Osteoblast (primary cell): ENCODE results near the gene DGKI. TPM values are rescaled to one million over a fixed set of nuclear protein-coding genes. Genes with fewer than 3 reads are reported as not detected.
A peak's percentile ranks its signal among the peaks of the same experiment; 100 is the strongest.

Experiments used
- DNase-seq: peaks from one replicate; pipeline ENCODE4 v3.0.0; 2011; ENCODE audit warnings: low spot score, mixed read lengths; ENCODE audit not compliant: insufficient read length; ENCODE audit errors: missing footprints
- H2AFZ ChIP-seq: 2 replicates; pipeline ENCODE4 v1.6.0; 2011; ENCODE audit warnings: mild to moderate bottlenecking, low read length
- H3K27ac ChIP-seq: 2 replicates; pipeline ENCODE4 v1.5.1; 2011; ENCODE audit warnings: mild to moderate bottlenecking, low read depth, low read length, moderate library complexity
- H3K27me3 ChIP-seq: 2 replicates; pipeline ENCODE4 v1.6.0; 2012; ENCODE audit warnings: mild to moderate bottlenecking, control low read depth, inconsistent platforms, low read length, moderate library complexity; ENCODE audit not compliant: insufficient read depth
- H3K36me3 ChIP-seq: 2 replicates; pipeline ENCODE4 v1.5.1; 2011; ENCODE audit warnings: mild to moderate bottlenecking, low read length, control low read depth, moderate library complexity; ENCODE audit not compliant: insufficient read depth
- H3K4me1 ChIP-seq: 2 replicates; pipeline ENCODE4 v1.5.1; 2011; ENCODE audit warnings: mild to moderate bottlenecking, low read length, control low read depth, moderate library complexity; ENCODE audit not compliant: insufficient read depth
- H3K4me2 ChIP-seq: 2 replicates; pipeline ENCODE4 v1.6.0; 2011; ENCODE audit warnings: mild to moderate bottlenecking, low read length; ENCODE audit not compliant: insufficient read depth
- H3K4me3 ChIP-seq: fragments of 200-600 bp; sonication (generic); 3 replicates; pipeline ENCODE4 v1.5.1; 2012; ENCODE audit warnings: mild to moderate bottlenecking, low read length, inconsistent platforms; ENCODE audit not compliant: insufficient read depth
- H3K79me2 ChIP-seq: 2 replicates; pipeline ENCODE4 v1.6.0; 2012; ENCODE audit warnings: mild to moderate bottlenecking, low read length, control low read depth, inconsistent platforms; ENCODE audit not compliant: insufficient read depth
- H3K9me3 ChIP-seq: 2 replicates; pipeline ENCODE4 v1.5.1; 2011; ENCODE audit warnings: low read depth, low read length, control low read depth
- H4K20me1 ChIP-seq: 2 replicates; pipeline ENCODE4 v1.6.0; 2012; ENCODE audit warnings: mild to moderate bottlenecking, low read length, control low read depth; ENCODE audit not compliant: insufficient read depth
- total RNA-seq: library from RNA; depleted of rRNA; stranded (reverse); fragments of >200 nt; gene quantifications from 2 replicates; pipeline ENCODE4 v1.2.3, GENCODE V29; 2012
- TF ChIP-seq, protein P1 (sequence below): IDR thresholded peaks from 2 replicates; pipeline ENCODE4 v1.5.1; 2011; ENCODE audit warnings: mild to moderate bottlenecking, low read depth, low read length, moderate library complexity; ENCODE audit errors: extremely low read depth

The DGKI gene
- total RNA-seq, 1 donor = 19.2 TPM

DNA sequence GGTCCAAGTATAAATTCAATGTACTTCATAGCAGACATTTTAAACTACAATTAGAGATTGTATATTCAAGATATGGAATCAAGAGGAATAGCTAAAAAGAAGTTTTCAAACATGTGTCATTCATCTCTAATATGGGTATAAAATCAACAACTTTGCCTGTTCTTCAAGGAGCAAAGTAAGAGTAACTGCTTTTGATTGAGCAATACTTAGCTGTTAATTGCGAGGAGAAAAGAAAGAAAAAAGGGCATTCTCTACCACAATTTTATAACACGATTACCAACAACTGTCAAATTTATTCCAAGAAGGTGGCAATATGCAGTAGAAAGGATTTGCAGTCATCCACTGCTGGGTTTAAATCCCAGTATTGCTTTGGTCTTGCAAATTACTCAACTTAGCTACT lies 356.9 kb downstream of the DGKI start:
- no peaks in the 10 kb centered on the region for H3K4me1 ChIP-seq
- no peaks in the 10 kb centered on the region for H3K79me2 ChIP-seq
- H3K36me3 ChIP-seq = no peaks in the 10 kb centered on the region
- TF ChIP-seq, protein P1, sequence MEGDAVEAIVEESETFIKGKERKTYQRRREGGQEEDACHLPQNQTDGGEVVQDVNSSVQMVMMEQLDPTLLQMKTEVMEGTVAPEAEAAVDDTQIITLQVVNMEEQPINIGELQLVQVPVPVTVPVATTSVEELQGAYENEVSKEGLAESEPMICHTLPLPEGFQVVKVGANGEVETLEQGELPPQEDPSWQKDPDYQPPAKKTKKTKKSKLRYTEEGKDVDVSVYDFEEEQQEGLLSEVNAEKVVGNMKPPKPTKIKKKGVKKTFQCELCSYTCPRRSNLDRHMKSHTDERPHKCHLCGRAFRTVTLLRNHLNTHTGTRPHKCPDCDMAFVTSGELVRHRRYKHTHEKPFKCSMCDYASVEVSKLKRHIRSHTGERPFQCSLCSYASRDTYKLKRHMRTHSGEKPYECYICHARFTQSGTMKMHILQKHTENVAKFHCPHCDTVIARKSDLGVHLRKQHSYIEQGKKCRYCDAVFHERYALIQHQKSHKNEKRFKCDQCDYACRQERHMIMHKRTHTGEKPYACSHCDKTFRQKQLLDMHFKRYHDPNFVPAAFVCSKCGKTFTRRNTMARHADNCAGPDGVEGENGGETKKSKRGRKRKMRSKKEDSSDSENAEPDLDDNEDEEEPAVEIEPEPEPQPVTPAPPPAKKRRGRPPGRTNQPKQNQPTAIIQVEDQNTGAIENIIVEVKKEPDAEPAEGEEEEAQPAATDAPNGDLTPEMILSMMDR = no peak
- H3K4me2 ChIP-seq = no peak overlapping the region
- H3K4me3 ChIP-seq = no peak overlapping the region
- no peak for DNase-seq
- no peaks in the 10 kb centered on the region for H3K9me3 ChIP-seq
- H3K27me3 ChIP-seq = no peaks in the 10 kb centered on the region
- H2AFZ ChIP-seq = no peak overlapping the region
- H3K27ac ChIP-seq = no peak overlapping the region
- H4K20me1 ChIP-seq = no peaks in the 10 kb centered on the region

DNA sequence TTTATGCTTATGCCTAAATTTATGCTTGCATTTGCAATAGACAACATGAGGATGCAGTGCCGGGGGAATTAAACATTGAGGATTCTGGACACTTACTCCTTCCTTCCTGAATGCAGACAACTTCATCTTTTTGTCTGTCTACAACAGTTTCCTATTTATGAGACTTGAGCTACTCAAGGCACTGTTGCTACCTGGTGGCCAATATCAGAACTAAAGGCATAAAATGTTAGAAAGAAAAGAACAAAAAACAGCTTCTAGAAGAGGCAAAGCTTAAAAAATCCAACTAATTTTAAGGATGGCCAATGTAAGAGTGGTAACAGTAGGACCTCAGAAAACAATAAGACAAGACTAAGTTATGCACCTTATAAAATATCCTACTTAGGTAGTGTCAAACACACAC lies 358.7 kb downstream of the DGKI start:
- Histone ChIP-seq H4K20me1 (no peaks in the 10 kb centered on the region), H3K27ac (no peak overlapping the region), H3K4me3 (no peak overlapping the region), H3K9me3 (no peaks in the 10 kb centered on the region), H2AFZ (no peak overlapping the region), H3K36me3 (no peaks in the 10 kb centered on the region), H3K4me2 (no peak overlapping the region), H3K4me1 (no peaks in the 10 kb centered on the region), H3K27me3 (no peaks in the 10 kb centered on the region), H3K79me2 (no peaks in the 10 kb centered on the region)
- TF ChIP-seq, protein P1 = peak; percentile 36
- no peak for DNase-seq

DNA sequence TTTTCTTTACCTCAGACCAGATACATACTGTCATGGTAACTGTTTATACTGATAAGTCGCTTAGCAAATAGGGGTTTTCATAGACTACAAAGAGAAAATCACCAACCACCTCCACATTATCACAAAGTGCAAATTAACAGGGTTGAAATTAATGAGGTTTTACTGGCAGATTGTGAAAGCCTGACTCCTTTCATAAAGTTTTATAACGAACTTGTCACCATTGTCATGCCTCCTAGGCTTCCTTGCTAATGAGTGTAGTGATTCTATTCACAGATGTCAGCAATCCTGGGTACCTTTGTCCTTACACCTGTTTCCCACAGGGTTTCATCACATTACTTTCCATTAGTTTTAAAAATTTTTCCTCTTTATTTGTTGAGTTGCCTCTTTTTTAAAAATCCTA lies 361.0 kb downstream of the DGKI start:
- Histone ChIP-seq H3K4me3 (no peak overlapping the region), H3K4me1 (peaks cover 6% of the 10 kb centered on the region), H3K9me3 (no peaks in the 10 kb centered on the region), H4K20me1 (no peaks in the 10 kb centered on the region), H2AFZ (no peak overlapping the region), H3K4me2 (no peak overlapping the region), H3K27ac (no peak overlapping the region), H3K36me3 (no peaks in the 10 kb centered on the region), H3K27me3 (no peaks in the 10 kb centered on the region), H3K79me2 (no peaks in the 10 kb centered on the region)
- TF ChIP-seq, protein P1 = no peak
- no peak for DNase-seq

DNA sequence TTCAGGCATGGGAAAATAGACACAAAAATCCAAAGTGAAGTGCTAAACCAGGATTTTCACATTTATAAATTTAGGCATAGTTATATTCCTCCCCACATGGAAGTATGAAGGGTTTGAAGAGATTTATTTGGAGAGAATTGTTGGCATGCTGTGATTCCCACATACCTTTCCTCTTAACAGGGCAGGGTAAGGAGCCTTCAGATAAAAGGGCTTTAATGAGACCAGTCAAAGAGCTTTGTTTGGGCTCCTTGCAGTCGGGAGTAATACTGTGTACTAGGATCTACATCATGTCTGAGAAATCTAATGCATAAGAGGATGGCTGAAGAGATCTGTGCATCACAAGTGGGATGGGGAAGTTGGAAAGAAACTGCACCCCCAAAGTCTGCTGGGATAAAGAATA lies 362.4 kb downstream of the DGKI start:
- no peaks in the 10 kb centered on the region for H4K20me1 ChIP-seq
- TF ChIP-seq, protein P1 = no peak
- no peaks in the 10 kb centered on the region for H3K79me2 ChIP-seq
- no peak overlapping the region for H3K27ac ChIP-seq
- no peaks in the 10 kb centered on the region for H3K9me3 ChIP-seq
- no peak for DNase-seq
- H3K36me3 ChIP-seq = no peaks in the 10 kb centered on the region
- peaks cover 6% of the 10 kb centered on the region for H3K4me1 ChIP-seq
- no peak overlapping the region for H3K4me3 ChIP-seq
- no peak overlapping the region for H2AFZ ChIP-seq
- no peak overlapping the region for H3K4me2 ChIP-seq
- no peaks in the 10 kb centered on the region for H3K27me3 ChIP-seq
